Medulla oblongata (tissue), 1 donor: ENCODE results near the gene WDR37.

ENCODE experiments used
- DNase-seq: peaks from one replicate; pipeline ENCODE4 v3.0.0-alpha.2; 2015; ENCODE audit errors: extremely low spot score

Gene WDR37

GRCh38 chr10:1127629-1128028 lies 71.4 kb downstream of the WDR37 start:
- no peak for DNase-seq

- no peak for DNase-seq
These were observed 71.9 kb downstream of the WDR37 start for GRCh38 chr10:1128115-1128514.

- no peak for DNase-seq
These were observed 72.5 kb downstream of the WDR37 start for GRCh38 chr10:1128649-1129048.

GRCh38 chr10:1130226-1130625 lies 74.0 kb downstream of the WDR37 start:
- no peak for DNase-seq

GRCh38 chr10:1130995-1131790 lies 75.0 kb downstream of the WDR37 start:
- DNase-seq = no peak

- DNase-seq = no peak
These were observed 76.4 kb downstream of the WDR37 start for GRCh38 chr10:1132584-1132983.

- DNase-seq = no peak
These were observed 77.4 kb downstream of the WDR37 start for GRCh38 chr10:1133495-1134045.

GRCh38 chr10:1134156-1134555 lies 78.0 kb downstream of the WDR37 start:
- DNase-seq = no peak

GRCh38 chr10:1136268-1136667 lies 80.1 kb downstream of the WDR37 start:
- DNase-seq = no peak

GRCh38 chr10:1137499-1138163 lies 81.4 kb downstream of the WDR37 start:
- no peak for DNase-seq

- no peak for DNase-seq
These were observed 82.3 kb downstream of the WDR37 start for GRCh38 chr10:1138529-1138928.

- DNase-seq = no peak
These were observed 85.1 kb downstream of the WDR37 start for GRCh38 chr10:1141261-1141660.

GRCh38 chr10:1141701-1142100 lies 85.5 kb downstream of the WDR37 start:
- DNase-seq = no peak

- peak; percentile 54 for DNase-seq
These were observed 86.4 kb downstream of the WDR37 start for GRCh38 chr10:1142596-1142995.

GRCh38 chr10:1147810-1148209 lies 91.6 kb downstream of the WDR37 start:
- no peak for DNase-seq

GRCh38 chr10:1148855-1149605 lies 92.8 kb downstream of the WDR37 start:
- DNase-seq = no peak

GRCh38 chr10:1149793-1150637 lies 93.8 kb downstream of the WDR37 start:
- DNase-seq = no peak

GRCh38 chr10:1150638-1150955 lies 94.4 kb downstream of the WDR37 start:
- no peak for DNase-seq

GRCh38 chr10:1151076-1152033 lies 95.2 kb downstream of the WDR37 start:
- no peak for DNase-seq
